Trophoblast cell (in vitro differentiated cells and primary cell): ENCODE results near the gene TWIST1.
A peak's percentile ranks its signal among the peaks of the same experiment; 100 is the strongest.

Source experiments
- DNase-seq, 2 donors: peaks; one replicate each; pipeline ENCODE4 v3.0.0-alpha.2; 2016
- H2AFZ ChIP-seq: 2 replicates; pipeline ENCODE4 v1.6.1; 2013; ENCODE audit warnings: low read length, moderate library complexity, mild to moderate bottlenecking; ENCODE audit not compliant: insufficient read depth, poor library complexity
- H2AK5ac ChIP-seq: 2 replicates; pipeline ENCODE4 v1.6.1; 2013; ENCODE audit warnings: mild to moderate bottlenecking, low read length
- H2BK120ac ChIP-seq: 2 replicates; pipeline ENCODE4 v1.6.1; 2013; ENCODE audit warnings: low read length, mild to moderate bottlenecking, moderate library complexity; ENCODE audit not compliant: insufficient read depth, poor library complexity
- H2BK12ac ChIP-seq: 2 replicates; pipeline ENCODE4 v1.6.1; 2013; ENCODE audit warnings: mild to moderate bottlenecking, low read length, moderate library complexity
- H2BK5ac ChIP-seq: 2 replicates; pipeline ENCODE4 v1.6.1; 2013; ENCODE audit warnings: low read length, low read depth, moderate library complexity, mild to moderate bottlenecking; ENCODE audit not compliant: poor library complexity
- H3K14ac ChIP-seq: 2 replicates; pipeline ENCODE4 v1.6.1; 2013; ENCODE audit warnings: mild to moderate bottlenecking, low read length
- H3K18ac ChIP-seq: 2 replicates; pipeline ENCODE4 v1.6.1; 2013; ENCODE audit warnings: mild to moderate bottlenecking, low read length
- H3K23ac ChIP-seq: 2 replicates; pipeline ENCODE4 v1.6.1; 2013; ENCODE audit warnings: low read length
- H3K27ac ChIP-seq: 2 replicates; pipeline ENCODE4 v1.5.1; 2013; ENCODE audit warnings: low read depth, mild to moderate bottlenecking, inconsistent platforms, low read length, moderate library complexity
- H3K27me3 ChIP-seq: 2 replicates; pipeline ENCODE4 v1.6.1; 2013; ENCODE audit warnings: inconsistent platforms, mild to moderate bottlenecking, low read length, moderate library complexity; ENCODE audit not compliant: insufficient read depth
- H3K36me3 ChIP-seq, 2 experiments: 1 replicate in 1 of 2; 2 replicates in 1 of 2; pipeline ENCODE4 v1.6.1; 2013; ENCODE audit warnings: low read length in 2 of 2, mild to moderate bottlenecking in 2 of 2, moderate library complexity in 1 of 2; ENCODE audit not compliant: insufficient read depth in 2 of 2, control insufficient read depth in 1 of 2
- H3K4ac ChIP-seq: 2 replicates; pipeline ENCODE4 v1.6.1; 2013; ENCODE audit warnings: low read depth, mild to moderate bottlenecking, low read length, moderate library complexity
- H3K4me1 ChIP-seq, 2 experiments: 1 replicate in 1 of 2; 2 replicates in 1 of 2; pipeline ENCODE4 v1.6.1; 2013; ENCODE audit warnings: low read length in 2 of 2, mild to moderate bottlenecking in 2 of 2, moderate library complexity in 1 of 2; ENCODE audit not compliant: insufficient read depth in 2 of 2, control insufficient read depth in 1 of 2
- H3K4me2 ChIP-seq: 2 replicates; pipeline ENCODE4 v1.6.1; 2013; ENCODE audit warnings: inconsistent platforms, mild to moderate bottlenecking, low read length, moderate library complexity
- H3K4me3 ChIP-seq: 2 replicates; pipeline ENCODE4 v1.5.1; 2013; ENCODE audit warnings: mild to moderate bottlenecking, low read depth, low read length, inconsistent platforms
- H3K79me1 ChIP-seq: one replicate; pipeline ENCODE4 v1.6.1; 2013; ENCODE audit warnings: low read length
- H3K79me2 ChIP-seq: 2 replicates; pipeline ENCODE4 v1.6.1; 2013; ENCODE audit warnings: low read length, mild to moderate bottlenecking; ENCODE audit not compliant: control insufficient read depth, insufficient read depth, poor library complexity
- H3K9ac ChIP-seq: 2 replicates; pipeline ENCODE4 v1.6.1; 2013; ENCODE audit warnings: mild to moderate bottlenecking, low read length
- H3K9me3 ChIP-seq: 2 replicates; pipeline ENCODE4 v1.6.1; 2013; ENCODE audit warnings: low read depth, mild to moderate bottlenecking, control low read depth, inconsistent platforms, low read length; ENCODE audit not compliant: insufficient read depth
- H4K12ac ChIP-seq: 2 replicates; pipeline ENCODE4 v1.6.1; 2013; ENCODE audit warnings: low read depth, mild to moderate bottlenecking, low read length, moderate library complexity
- H4K8ac ChIP-seq: 2 replicates; pipeline ENCODE4 v1.6.1; 2013; ENCODE audit warnings: low read depth, mild to moderate bottlenecking, low read length, moderate library complexity
- H4K91ac ChIP-seq: one replicate; pipeline ENCODE4 v1.6.1; 2013; ENCODE audit warnings: low read depth, mild to moderate bottlenecking, low read length, moderate library complexity
- WGBS: extraction: QIAGEN DNeasy Blood & Tissue Kit; methylation state at CpG from one replicate; pipeline ENCODE4 v1.1.7; 2013; ENCODE audit warnings: missing lambda C conversion rate; ENCODE audit not compliant: insufficient read length, insufficient coverage; ENCODE audit errors: extremely low coverage; 5-methylcytosine and 5-hydroxymethylcytosine counted together

Gene TWIST1

GRCh38 chr7:19107356-19108146, 9.9 kb downstream of the TWIST1 start:
- Histone ChIP-seq H3K27ac (no peak overlapping the region), H3K9me3 (peaks cover 3% of the 10 kb centered on the region), H3K18ac (no peak overlapping the region), H2BK12ac (no peak overlapping the region), H2AK5ac (no peak overlapping the region), H3K4me1 (peaks cover 10 to 22% of the 10 kb centered on the region in 2 experiments), H2BK120ac (no peak overlapping the region), H3K23ac (no peak overlapping the region), H3K4me2 (peak overlapping the region; percentile 50), H3K14ac (no peak overlapping the region), H3K4ac (no peak overlapping the region), H2AFZ (no peak overlapping the region), H4K91ac (no peak overlapping the region), H3K27me3 (peaks cover 58% of the 10 kb centered on the region), H3K36me3 (no peaks in the 10 kb centered on the region), H4K12ac (no peak overlapping the region), H3K79me1 (no peaks in the 10 kb centered on the region), H2BK5ac (no peak overlapping the region), H3K79me2 (peaks cover 2% of the 10 kb centered on the region), H3K9ac (no peak overlapping the region), H3K4me3 (no peak overlapping the region), H4K8ac (no peak overlapping the region)
- DNase-seq = peak in 1 of 2 donors; percentile 12
- WGBS = no CpG with 5 or more reads among the region's 48 CpGs

- Histone ChIP-seq H3K79me2 (peaks cover 2% of the 10 kb centered on the region), H3K18ac (no peak overlapping the region), H3K79me1 (no peaks in the 10 kb centered on the region), H3K14ac (no peak overlapping the region), H3K4me2 (peak overlapping the region; percentile 50), H2AK5ac (no peak overlapping the region), H3K27me3 (peaks cover 52% of the 10 kb centered on the region), H3K9ac (no peak overlapping the region), H3K36me3 (no peaks in the 10 kb centered on the region), H2BK5ac (no peak overlapping the region), H2AFZ (no peak overlapping the region), H3K9me3 (peaks cover 3% of the 10 kb centered on the region), H4K12ac (no peak overlapping the region), H3K4me1 (peaks cover 7 to 19% of the 10 kb centered on the region in 2 experiments), H3K23ac (no peak overlapping the region), H3K4ac (no peak overlapping the region), H3K27ac (no peak overlapping the region), H2BK120ac (no peak overlapping the region), H4K8ac (no peak overlapping the region), H3K4me3 (no peak overlapping the region), H4K91ac (no peak overlapping the region), H2BK12ac (no peak overlapping the region)
- WGBS = no CpG with 5 or more reads among the region's 6 CpGs
- no peak for DNase-seq
Observed at GRCh38 chr7:19107081-19107355, 10.4 kb downstream of the TWIST1 start.

- peaks cover 48% of the 10 kb centered on the region for H3K27me3 ChIP-seq
Observed at GRCh38 chr7:19106241-19107080, 11.0 kb downstream of the TWIST1 start.

GRCh38 chr7:19105546-19105945, 11.9 kb downstream of the TWIST1 start:
- Histone ChIP-seq H4K12ac (no peak overlapping the region), H3K36me3 (no peaks in the 10 kb centered on the region), H2BK5ac (no peak overlapping the region), H3K27ac (no peak overlapping the region), H3K18ac (no peak overlapping the region), H3K4me3 (no peak overlapping the region), H3K79me2 (peaks cover 2% of the 10 kb centered on the region), H2BK12ac (no peak overlapping the region), H4K8ac (no peak overlapping the region), H3K27me3 (peaks cover 40% of the 10 kb centered on the region), H2BK120ac (no peak overlapping the region), H3K4ac (no peak overlapping the region), H3K4me1 (peaks cover 7 to 20% of the 10 kb centered on the region in 2 experiments), H3K14ac (no peak overlapping the region), H2AK5ac (no peak overlapping the region), H2AFZ (no peak overlapping the region), H3K4me2 (no peak overlapping the region), H4K91ac (no peak overlapping the region), H3K9ac (no peak overlapping the region), H3K9me3 (peaks cover 2% of the 10 kb centered on the region), H3K23ac (no peak overlapping the region), H3K79me1 (no peaks in the 10 kb centered on the region)
- WGBS = no CpG with 5 or more reads among the region's 4 CpGs
- DNase-seq = no peak

More at GRCh38 chr7:19106241-19107080, 11.0 kb downstream of the TWIST1 start:
- H2BK5ac ChIP-seq = no peak overlapping the region
- H2BK120ac ChIP-seq = no peak overlapping the region
- H4K8ac ChIP-seq = peak overlapping the region; percentile 59
- no peaks in the 10 kb centered on the region for H3K79me1 ChIP-seq
- H3K4me1 ChIP-seq = peaks cover 7 to 19% of the 10 kb centered on the region in 2 experiments
- peak overlapping the region; percentile 81 for H2AFZ ChIP-seq
- peak overlapping the region; percentile 62 for H3K18ac ChIP-seq
- WGBS = no CpG with 5 or more reads among the region's 49 CpGs
- H3K4ac ChIP-seq = no peak overlapping the region
- H2BK12ac ChIP-seq = peak overlapping the region; percentile 22
- H2AK5ac ChIP-seq = no peak overlapping the region
- peak overlapping the region; percentile 50 for H3K4me2 ChIP-seq
- H3K9ac ChIP-seq = peak overlapping the region; percentile 13
- DNase-seq = no peak
- no peak overlapping the region for H3K23ac ChIP-seq
- H4K12ac ChIP-seq = no peak overlapping the region
- peaks cover 3% of the 10 kb centered on the region for H3K9me3 ChIP-seq
- H3K4me3 ChIP-seq = peak overlapping the region; percentile 10
- peak overlapping the region; percentile 23 for H3K27ac ChIP-seq
- peak overlapping the region; percentile 47 for H3K14ac ChIP-seq
- H3K79me2 ChIP-seq = peaks cover 2% of the 10 kb centered on the region
- H4K91ac ChIP-seq = no peak overlapping the region
- H3K36me3 ChIP-seq = no peaks in the 10 kb centered on the region
